ENCODE results near the gene ACYP1. TPM values are rescaled to one million over a fixed set of nuclear protein-coding genes. Genes with fewer than 3 reads are reported as not detected.

ACYP1 gene
- total and polyA plus RNA-seq, 2 of the 13 experiments (the other 11 are each of a cell fraction or from before 2014, with no cell fraction given): 9.7 to 22.4 TPM

GRCh38 chr14:75063013-75063412 lies 811 bp downstream of the ACYP1 start:
- BruUV-seq (replicated peaks): no TSS peak
- peak overlapping the region; percentile 73 to 86 (median 77) for H3K4me3 ChIP-seq (replicated peaks in 1 of 3; ENCODE audit: insufficient read depth in 1 of 3, low read depth in 2 of 3, low read length in 3 of 3)
- H3K27me3 ChIP-seq (ENCODE audit: control insufficient read depth in 1 of 2, insufficient read depth in 2 of 2, low read length in 2 of 2): no peaks in the 10 kb centered on the region; a peak in 1 of 5 replicates
- in situ Hi-C loops (cut with HindIII; ENCODE audit: extremely low pct_ligation_motif_present, low pct_unique_long_range_greater_than_20kb) (no loop called here), intact Hi-C loops (cut with micrococcal nuclease; ENCODE audit: unreplicated experiment) (loop anchor here (10.0 kb wide), 1 partner anchor 58 kb away; the partner anchor contains the start of gene EIF2B2)
- ChIA-PET POLR2A (interaction anchor here (1.4 to 1.7 kb wide), 2 partner anchors 13 to 111 kb away, joined by 9 to 18 read pairs; partner anchors contain the start of gene MLH3), CTCF (ENCODE audit: low intra/inter-chr PET ratio, low total read pairs) (no interaction called here)
- no peak for ATAC-seq
- H3K4me2 ChIP-seq (ENCODE audit: low read depth, low read length): peak overlapping the region; percentile 94
- no peak overlapping the region for H2AFZ ChIP-seq (ENCODE audit: low read length)
- DNase-seq (ENCODE audit: low spot score): no peak
- peak overlapping the region; percentile 20 for H3K27ac ChIP-seq (ENCODE audit: extremely low read length, insufficient read depth, low read length)
- peaks cover 30% of the 10 kb centered on the region for H3K4me1 ChIP-seq (ENCODE audit: insufficient read depth, low read length)
- H3K36me3 ChIP-seq (replicated peaks in 1 of 2; ENCODE audit: control insufficient read depth in 1 of 2, insufficient read depth in 2 of 2, low read length in 2 of 2): peaks cover 0 to 3% of the 10 kb centered on the region in 2 experiments; a peak in 1 of 5 replicates
- no peak for FAIRE-seq
- no peaks in the 10 kb centered on the region for H3K9me3 ChIP-seq (ENCODE audit: low read length)
- H3K79me2 ChIP-seq (ENCODE audit: insufficient read depth, low read length): peaks cover 18% of the 10 kb centered on the region
- no peaks in the 10 kb centered on the region for H4K20me1 ChIP-seq (ENCODE audit: insufficient read depth, low read length)
- peak overlapping the region; percentile 67 for H3K9ac ChIP-seq (ENCODE audit: insufficient read depth, low read depth, low read length)
- TF ChIP-seq ONECUT2 (CRISPR knock-in tag; IDR thresholded peaks at IDR 0.05) (no peak), ZNF546 (CRISPR knock-in tag; conservative IDR thresholded peaks at IDR 0.05) (0 out of 2 replicates have a peak, but pooled peaks have one; percentile 12)
- WGBS (ENCODE audit: low lambda C conversion rate): 28% methylated on average over 5 of the region's 5 CpGs

- Histone ChIP-seq H3K4me3 (replicated peaks in 1 of 3; ENCODE audit: insufficient read depth in 1 of 3, low read depth in 2 of 3, low read length in 3 of 3) (no peak overlapping the region), H3K79me2 (ENCODE audit: insufficient read depth, low read length) (peaks cover 14% of the 10 kb centered on the region), H3K4me1 (ENCODE audit: insufficient read depth, low read length) (peaks cover 13% of the 10 kb centered on the region), H3K27ac (ENCODE audit: extremely low read length, insufficient read depth, low read length) (no peak overlapping the region), H3K4me2 (ENCODE audit: low read depth, low read length) (no peak overlapping the region), H3K9ac (ENCODE audit: insufficient read depth, low read depth, low read length) (no peak overlapping the region), H4K20me1 (ENCODE audit: insufficient read depth, low read length) (no peaks in the 10 kb centered on the region), H3K9me3 (ENCODE audit: low read length) (no peaks in the 10 kb centered on the region), H3K27me3 (ENCODE audit: control insufficient read depth in 1 of 2, insufficient read depth in 2 of 2, low read length in 2 of 2) (no peaks in the 10 kb centered on the region; a peak in 1 of 5 replicates), H2AFZ (ENCODE audit: low read length) (no peak overlapping the region), H3K36me3 (replicated peaks in 1 of 2; ENCODE audit: control insufficient read depth in 1 of 2, insufficient read depth in 2 of 2, low read length in 2 of 2) (peaks cover 0 to 3% of the 10 kb centered on the region in 2 experiments; a peak in 1 of 5 replicates)
- POLR2A ChIA-PET: no interaction called here
- CTCF ChIA-PET (ENCODE audit: low intra/inter-chr PET ratio, low total read pairs): no interaction called here
- intact Hi-C loops (cut with micrococcal nuclease; ENCODE audit: unreplicated experiment): loop anchor here (10.0 kb wide), 1 partner anchor 56 kb away; the partner anchor contains the start of gene EIF2B2
- no TSS peak for BruUV-seq (replicated peaks)
- no peak for TF ChIP-seq ZNF709 (CRISPR knock-in tag; IDR thresholded peaks at IDR 0.05)
- no peak for TF ChIP-seq CTCF (CRISPR knock-in tag; IDR thresholded peaks at IDR 0.05)
- TF ChIP-seq ZNF432 (CRISPR knock-in tag; IDR thresholded peaks at IDR 0.05; ENCODE audit: borderline replicate concordance): no peak
- TF ChIP-seq MED8 (CRISPR knock-in tag; IDR thresholded peaks at IDR 0.05; ENCODE audit: insufficient replicate concordance): no peak
- no peak for TF ChIP-seq ZBTB20 (CRISPR knock-in tag; IDR thresholded peaks at IDR 0.05; ENCODE audit: borderline replicate concordance, low read depth)
- ATAC-seq: no peak
- DNase-seq (ENCODE audit: low spot score): no peak
- WGBS (ENCODE audit: low lambda C conversion rate): 47% methylated on average over 2 of the region's 2 CpGs
- no peak for FAIRE-seq
- in situ Hi-C loops (cut with HindIII; ENCODE audit: extremely low pct_ligation_motif_present, low pct_unique_long_range_greater_than_20kb): no loop called here
Measured at GRCh38 chr14:75060420-75060819, 3.4 kb downstream of the ACYP1 start.

Data from HepG2 (cell line).